CD4-positive, alpha-beta memory T cell (primary cell): ENCODE measurements around the gene TOR2A. TPM values are rescaled to one million over a fixed set of nuclear protein-coding genes. Genes with fewer than 3 reads are reported as not detected.

Source experiments
- CTCF ChIA-PET: fragments of 350-600 bp; sonication (Branson Sonifier 250); formaldehyde crosslinking; loops from one replicate; lab custom pipeline; 2021; ENCODE audit warnings: inconsistent platforms; ENCODE audit not compliant: partially characterized antibody; lab: Charles Lee
- POLR2A ChIA-PET: fragments of 350-600 bp; sonication (Branson Sonifier 250); formaldehyde crosslinking; loops from one replicate; lab custom pipeline; 2021; ENCODE audit not compliant: partially characterized antibody; lab: Charles Lee
- DNase-seq, 5 donors: peaks; one replicate each; pipeline versions ENCODE4 v3.0.0 to v3.0.0-alpha.2; 2020 to 2022; ENCODE audit warnings: mixed read lengths in 1 of 5
- H3K27ac ChIP-seq: one replicate; pipeline ENCODE4 v1.7.0; 2013; ENCODE audit warnings: low read depth, low read length
- H3K27me3 ChIP-seq: 2 replicates; pipeline ENCODE4 v1.7.0; 2013; ENCODE audit warnings: mild to moderate bottlenecking, low read length, moderate library complexity; ENCODE audit not compliant: insufficient read depth
- H3K36me3 ChIP-seq: 2 replicates; pipeline ENCODE4 v1.7.0; 2013; ENCODE audit warnings: mild to moderate bottlenecking, low read length, moderate library complexity; ENCODE audit not compliant: insufficient read depth
- H3K4me1 ChIP-seq: 2 replicates; pipeline ENCODE4 v1.7.0; 2013; ENCODE audit warnings: mild to moderate bottlenecking, low read length, moderate library complexity; ENCODE audit not compliant: insufficient read depth
- H3K4me3 ChIP-seq, 2 donors: one replicate each; pipeline ENCODE4 v1.7.0; 2013; ENCODE audit warnings: low read length in 2 of 2, mild to moderate bottlenecking in 1 of 2
- H3K9me3 ChIP-seq, 2 donors: one replicate each; pipeline ENCODE4 v1.7.0; 2013; ENCODE audit warnings: low read length in 2 of 2, control low read depth in 1 of 2; ENCODE audit not compliant: control insufficient read depth in 1 of 2
- H3K27ac Mint-ChIP-seq, 7 donors: one replicate each; pipeline ENCODE4 v1.8.0; 2020 to 2021; ENCODE audit warnings: mixed read lengths in 7 of 7, mild to moderate bottlenecking in 6 of 7, inconsistent platforms in 3 of 7, moderate library complexity in 3 of 7
- H3K27me3 Mint-ChIP-seq, 2 donors: one replicate each; pipeline ENCODE4 v1.8.0; 2020 to 2021; ENCODE audit warnings: mixed read lengths in 2 of 2
- H3K36me3 Mint-ChIP-seq, 2 donors: one replicate each; pipeline ENCODE4 v1.8.0; 2020 to 2021; ENCODE audit warnings: mixed read lengths in 2 of 2, inconsistent platforms in 1 of 2, mild to moderate bottlenecking in 1 of 2
- H3K4me1 Mint-ChIP-seq, 4 donors: one replicate each; pipeline ENCODE4 v1.8.0; 2020 to 2021; ENCODE audit warnings: mixed read lengths in 4 of 4, mild to moderate bottlenecking in 1 of 4
- H3K4me3 Mint-ChIP-seq, 8 donors: one replicate each; pipeline ENCODE4 v1.8.0; 2020 to 2021; ENCODE audit warnings: mixed read lengths in 8 of 8, mild to moderate bottlenecking in 7 of 8, moderate library complexity in 6 of 8, inconsistent platforms in 3 of 8
- H3K9me3 Mint-ChIP-seq, 8 donors: one replicate each; pipeline ENCODE4 v1.8.0; 2020 to 2021; ENCODE audit warnings: mixed read lengths in 8 of 8, mild to moderate bottlenecking in 5 of 8, inconsistent platforms in 3 of 8, moderate library complexity in 1 of 8
- intact Hi-C: fragments of 100-400 bp; cut with micrococcal nuclease; formaldehyde crosslinking; loops from one replicate; pipeline ENCODE4 v1.15.1; 2023
- polyA plus RNA-seq, 2 donors: library from polyadenylated mRNA; unstranded; fragments of 300-500 nt; fragmentation: Illumina TruSeq; gene quantifications; one replicate each; pipeline ENCODE4 v1.2.3, GENCODE V29; 2021
- total RNA-seq, 2 experiments: library from RNA; stranded (reverse); gene quantifications; one replicate each; pipeline ENCODE4 v1.2.3, GENCODE V29; 2021

Gene TOR2A
- total and polyA plus RNA-seq, 4 experiments from 2014 or later, result 14.3 to 27.1 (median 20.8) TPM

DNA sequence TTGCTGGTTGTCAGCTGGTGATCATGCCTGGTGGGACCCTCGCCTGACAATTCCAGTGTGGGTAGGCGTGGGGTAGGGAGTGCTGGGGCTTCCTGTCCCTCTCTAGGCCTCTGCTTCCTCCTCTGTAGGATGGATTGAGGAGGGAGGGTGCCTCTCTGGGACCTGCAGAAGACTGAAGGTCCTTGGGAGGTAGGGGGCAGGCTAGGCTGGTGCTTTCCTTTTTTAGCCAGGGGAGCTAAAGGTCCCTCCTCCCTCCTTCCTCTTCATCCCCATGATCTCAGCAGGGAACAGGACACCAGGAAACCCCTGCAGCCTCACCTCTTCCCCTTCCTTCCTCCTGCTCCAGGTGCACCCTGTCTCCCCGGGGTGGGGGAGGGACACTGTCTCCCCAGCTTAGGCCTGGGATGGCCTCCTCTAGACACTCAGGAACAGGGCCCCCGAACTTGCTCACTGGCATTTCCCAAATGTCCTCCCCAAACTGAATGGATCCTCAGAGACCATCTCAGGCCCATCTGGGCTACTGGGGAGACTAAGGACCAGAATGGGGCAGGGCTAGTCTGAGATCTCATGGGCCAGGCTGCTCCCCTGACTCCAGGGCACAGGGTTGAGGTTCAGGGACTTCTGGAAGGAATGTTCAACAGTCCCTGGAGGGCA is 35.0 kb upstream of the TOR2A start:
- no peak for DNase-seq
- H3K4me3 ChIP-seq, result peak overlapping the region; percentile 50 to 78
- intact Hi-C loops, result no loop called here
- ChIA-PET POLR2A (interaction anchor here (0.7 to 15.3 kb wide), 12 partner anchors 12 to 211 kb away, joined by 3 to 377 read pairs (median 4); partner anchors contain the start of genes CDK9, EEIG1, SH2D3C and TOR2A), CTCF (interaction anchor here (0.6 to 10.6 kb wide), 8 partner anchors 9 to 181 kb away, joined by 3 to 128 read pairs (median 7); partner anchors contain the start of genes CDK9 and TOR2A)
- H3K4me3 Mint-ChIP-seq, result peak overlapping the region; percentile 78 to 92 (median 88)
- H3K27ac Mint-ChIP-seq, result peak overlapping the region; percentile 92 to 99 (median 98)
- H3K9me3 ChIP-seq, result no peaks in the 10 kb centered on the region
- no peaks in the 10 kb centered on the region for H3K9me3 Mint-ChIP-seq
- H3K36me3 ChIP-seq, result peaks cover 22% of the 10 kb centered on the region
- H3K27ac ChIP-seq, result peak overlapping the region; percentile 97
- peaks cover 17 to 59% of the 10 kb centered on the region in 2 donors for H3K36me3 Mint-ChIP-seq
- H3K4me1 ChIP-seq, result peaks cover 91% of the 10 kb centered on the region
- no peaks in the 10 kb centered on the region for H3K27me3 ChIP-seq
- H3K27me3 Mint-ChIP-seq, result no peaks in the 10 kb centered on the region
- H3K4me1 Mint-ChIP-seq, result peaks cover 45 to 83% (median 68%) of the 10 kb centered on the region in 4 donors

DNA sequence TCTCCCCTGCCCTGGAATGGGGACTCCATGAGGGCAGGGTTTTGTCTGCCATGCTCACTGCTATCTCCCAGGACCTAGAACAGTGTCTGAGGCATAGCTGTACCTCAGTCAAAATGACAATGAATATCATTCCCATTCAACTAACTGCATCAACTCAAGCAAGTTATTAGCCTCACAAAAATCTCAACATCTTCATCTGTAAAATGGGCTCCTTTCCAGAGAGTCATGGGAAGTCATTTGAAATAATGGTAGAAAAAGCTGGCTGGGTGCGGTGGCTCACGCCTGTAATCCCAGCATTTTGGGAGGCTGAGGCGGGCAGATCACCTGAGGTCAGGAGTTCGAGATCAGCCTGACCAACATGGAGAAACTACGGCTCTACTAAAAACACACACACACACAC is 34.0 kb upstream of the TOR2A start:
- H3K27ac ChIP-seq, result peak overlapping the region; percentile 67
- H3K9me3 ChIP-seq, result no peaks in the 10 kb centered on the region
- CTCF ChIA-PET, result interaction anchor here (0.7 to 10.6 kb wide), 7 partner anchors 10 to 180 kb away, joined by 3 to 128 read pairs (median 7); partner anchors contain the start of genes CDK9 and TOR2A
- no peaks in the 10 kb centered on the region for H3K27me3 Mint-ChIP-seq
- H3K4me1 Mint-ChIP-seq, result peaks cover 47 to 86% (median 70%) of the 10 kb centered on the region in 4 donors
- H3K36me3 ChIP-seq, result peaks cover 19% of the 10 kb centered on the region
- DNase-seq, result no peak
- H3K4me3 ChIP-seq, result no peak overlapping the region
- H3K4me1 ChIP-seq, result peaks cover 90% of the 10 kb centered on the region
- H3K27ac Mint-ChIP-seq, result peak overlapping the region; percentile 92 to 99 (median 98)
- POLR2A ChIA-PET, result interaction anchor here (0.7 to 15.3 kb wide), 5 partner anchors 15 to 212 kb away, joined by 3 to 377 read pairs (median 4); partner anchors contain the start of genes CDK9, EEIG1, SH2D3C and TOR2A
- H3K4me3 Mint-ChIP-seq, result peak overlapping the region in 7 of 8 donors; percentile 57 to 79 (median 69)
- peaks cover 18 to 60% of the 10 kb centered on the region in 2 donors for H3K36me3 Mint-ChIP-seq
- intact Hi-C loops, result no loop called here
- no peaks in the 10 kb centered on the region for H3K27me3 ChIP-seq
- no peaks in the 10 kb centered on the region for H3K9me3 Mint-ChIP-seq

DNA sequence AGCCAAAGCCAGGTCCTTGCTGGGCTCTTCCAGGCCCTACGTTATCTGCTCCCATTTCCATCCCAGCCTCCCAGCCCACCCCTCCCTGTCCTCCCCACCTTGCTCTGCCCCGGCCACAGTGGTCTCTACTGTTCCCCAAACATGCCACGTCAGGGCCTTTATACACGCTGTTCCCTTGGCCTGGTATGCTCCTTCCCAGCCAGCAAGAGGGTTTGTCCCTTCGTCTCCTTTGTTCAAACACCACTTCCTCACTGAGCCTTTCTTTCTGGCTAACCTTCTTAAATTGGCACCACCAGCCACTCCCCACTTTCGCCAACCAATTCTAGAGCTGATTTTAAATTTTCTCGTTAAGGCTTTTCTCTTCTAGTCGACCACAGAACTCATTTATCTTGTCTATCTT is 33.6 kb upstream of the TOR2A start:
- POLR2A ChIA-PET, result interaction anchor here (0.6 to 15.3 kb wide), 4 partner anchors 7 to 33 kb away, joined by 3 to 377 read pairs (median 30); partner anchors contain the start of genes CDK9, SH2D3C and TOR2A
- Mint-ChIP-seq H3K27ac (peak overlapping the region; percentile 92 to 99 (median 98)), H3K4me3 (peak overlapping the region in 7 of 8 donors; percentile 57 to 79 (median 69)), H3K4me1 (peaks cover 50 to 87% (median 72%) of the 10 kb centered on the region in 4 donors), H3K9me3 (no peaks in the 10 kb centered on the region), H3K27me3 (no peaks in the 10 kb centered on the region), H3K36me3 (peaks cover 19 to 61% of the 10 kb centered on the region in 2 donors)
- peaks cover 90% of the 10 kb centered on the region for H3K4me1 ChIP-seq
- CTCF ChIA-PET, result interaction anchor here (0.7 to 10.6 kb wide), 7 partner anchors 10 to 152 kb away, joined by 3 to 128 read pairs (median 7); partner anchors contain the start of genes CDK9 and TOR2A
- H3K36me3 ChIP-seq, result peaks cover 15% of the 10 kb centered on the region
- DNase-seq, result no peak
- intact Hi-C loops, result no loop called here
- peak overlapping the region; percentile 67 for H3K27ac ChIP-seq
- H3K9me3 ChIP-seq, result no peaks in the 10 kb centered on the region
- no peak overlapping the region for H3K4me3 ChIP-seq
- H3K27me3 ChIP-seq, result no peaks in the 10 kb centered on the region

DNA sequence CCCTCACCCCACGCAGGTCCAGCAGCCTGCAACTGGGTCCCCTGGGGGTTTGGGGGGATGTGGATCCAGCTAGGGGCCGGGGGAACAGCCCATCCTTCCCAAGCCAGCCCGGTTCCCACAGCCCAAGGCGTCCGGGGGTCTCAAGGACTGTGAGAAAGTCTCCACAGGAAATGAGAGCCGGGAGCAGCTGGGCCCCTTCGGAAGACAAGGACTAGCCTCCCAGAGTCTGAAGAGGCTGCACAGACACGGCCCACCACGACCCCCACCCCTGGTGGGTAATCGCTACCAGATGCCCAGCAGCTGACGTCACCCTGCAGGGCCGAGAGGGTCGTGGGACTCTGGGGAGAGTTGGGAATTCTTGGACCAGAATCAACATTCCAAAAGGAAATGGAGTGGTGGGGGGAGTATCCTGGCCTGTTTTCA is 32.8 kb upstream of the TOR2A start:
- Histone ChIP-seq H3K27ac (peak overlapping the region; percentile 67), H3K9me3 (no peaks in the 10 kb centered on the region), H3K4me1 (peaks cover 83% of the 10 kb centered on the region), H3K4me3 (no peak overlapping the region), H3K36me3 (peaks cover 7% of the 10 kb centered on the region), H3K27me3 (no peaks in the 10 kb centered on the region)
- Mint-ChIP-seq H3K4me3 (peak overlapping the region in 6 of 8 donors; percentile 4 to 88 (median 74)), H3K4me1 (peaks cover 50 to 91% (median 76%) of the 10 kb centered on the region in 4 donors), H3K27me3 (no peaks in the 10 kb centered on the region), H3K27ac (peak overlapping the region; percentile 92 to 98 (median 96)), H3K9me3 (no peaks in the 10 kb centered on the region), H3K36me3 (peaks cover 27 to 63% of the 10 kb centered on the region in 2 donors)
- CTCF ChIA-PET, result interaction anchor here (0.7 to 10.6 kb wide), 7 partner anchors 8 to 148 kb away, joined by 3 to 128 read pairs (median 5); partner anchors contain the start of genes CDK9, FPGS and TOR2A
- POLR2A ChIA-PET, result interaction anchor here (0.8 to 15.3 kb wide), 9 partner anchors 8 to 162 kb away, joined by 3 to 377 read pairs (median 4); partner anchors contain the start of genes CDK9, PIP5KL1, SH2D3C and TOR2A
- DNase-seq, result no peak
- intact Hi-C loops, result no loop called here

DNA sequence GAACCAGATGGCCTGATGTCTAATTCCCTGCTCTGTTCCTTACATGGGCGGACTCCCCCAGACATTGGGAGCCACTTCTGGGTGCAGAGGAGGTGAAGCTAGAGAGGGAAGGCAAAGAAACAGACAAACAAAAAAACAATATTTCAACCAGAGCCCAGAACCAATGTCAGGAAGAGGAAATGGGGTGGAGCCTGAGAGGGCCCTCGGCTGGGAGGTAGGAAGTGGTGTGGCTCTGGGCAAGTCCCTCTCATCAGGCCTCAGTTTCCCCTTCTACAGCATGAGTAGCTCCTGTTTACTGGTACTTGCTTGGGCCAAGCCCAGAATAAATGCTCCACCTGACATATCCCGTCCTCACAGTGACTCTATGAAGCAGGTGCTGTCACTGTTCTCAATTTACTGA is 32.3 kb upstream of the TOR2A start:
- ChIA-PET CTCF (interaction anchor here (0.7 to 10.6 kb wide), 9 partner anchors 9 to 179 kb away, joined by 3 to 128 read pairs (median 6); partner anchors contain the start of genes CDK9, FPGS and TOR2A), POLR2A (interaction anchor here (0.8 to 15.3 kb wide), 12 partner anchors 9 to 163 kb away, joined by 3 to 377 read pairs (median 4); partner anchors contain the start of genes CDK9, PIP5KL1, SH2D3C and TOR2A)
- H3K4me1 Mint-ChIP-seq, result peaks cover 55 to 96% (median 80%) of the 10 kb centered on the region in 4 donors
- H3K9me3 ChIP-seq, result no peaks in the 10 kb centered on the region
- peak overlapping the region; percentile 88 to 98 (median 94) for H3K27ac Mint-ChIP-seq
- peaks cover 78% of the 10 kb centered on the region for H3K4me1 ChIP-seq
- peak overlapping the region; percentile 67 for H3K27ac ChIP-seq
- H3K4me3 ChIP-seq, result no peak overlapping the region
- no peaks in the 10 kb centered on the region for H3K9me3 Mint-ChIP-seq
- H3K4me3 Mint-ChIP-seq, result peak overlapping the region in 7 of 8 donors; percentile 27 to 88 (median 74)
- peaks cover 5% of the 10 kb centered on the region for H3K36me3 ChIP-seq
- peaks cover 31 to 64% of the 10 kb centered on the region in 2 donors for H3K36me3 Mint-ChIP-seq
- DNase-seq, result no peak
- no peaks in the 10 kb centered on the region for H3K27me3 Mint-ChIP-seq
- no peaks in the 10 kb centered on the region for H3K27me3 ChIP-seq
- intact Hi-C loops, result no loop called here

DNA sequence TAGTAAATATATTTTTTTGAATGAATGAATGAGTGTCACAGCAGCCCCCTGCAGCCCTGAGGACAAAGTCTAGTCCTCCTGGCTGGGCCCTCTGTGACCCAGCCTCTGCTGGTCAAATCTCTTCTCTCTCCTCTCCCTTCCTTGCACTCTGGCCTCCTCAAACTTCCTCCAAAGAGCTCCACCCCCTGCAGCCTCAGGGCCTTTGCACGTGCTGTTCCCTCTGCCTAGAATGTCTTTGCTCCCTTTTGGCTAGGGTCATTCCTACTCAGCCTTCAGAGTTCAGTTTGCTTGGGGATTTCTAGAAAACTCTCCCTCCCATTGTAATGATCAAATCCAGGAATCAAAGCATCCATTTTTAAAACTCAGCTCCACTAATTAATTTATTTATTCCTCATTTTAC is 30.3 kb upstream of the TOR2A start:
- H3K9me3 ChIP-seq, result no peaks in the 10 kb centered on the region
- H3K36me3 ChIP-seq, result peaks cover 11% of the 10 kb centered on the region
- peak overlapping the region; percentile 67 for H3K27ac ChIP-seq
- no peak overlapping the region for H3K4me3 ChIP-seq
- Mint-ChIP-seq H3K4me3 (peak overlapping the region in 2 of 8 donors; percentile 22 to 38), H3K27me3 (no peaks in the 10 kb centered on the region), H3K27ac (peak overlapping the region; percentile 36 to 98 (median 79)), H3K9me3 (no peaks in the 10 kb centered on the region), H3K4me1 (peaks cover 47 to 80% (median 68%) of the 10 kb centered on the region in 4 donors), H3K36me3 (peaks cover 33 to 57% of the 10 kb centered on the region in 2 donors)
- no peak for DNase-seq
- intact Hi-C loops, result no loop called here
- no peaks in the 10 kb centered on the region for H3K27me3 ChIP-seq
- ChIA-PET CTCF (interaction anchor here (0.8 to 10.6 kb wide), 8 partner anchors 19 to 177 kb away, joined by 3 to 128 read pairs (median 6); partner anchors contain the start of genes CDK9 and TOR2A), POLR2A (interaction anchor here (1.0 to 15.3 kb wide), 6 partner anchors 11 to 172 kb away, joined by 3 to 377 read pairs (median 6); partner anchors contain the start of genes CDK9, DPM2, FPGS and SH2D3C)
- H3K4me1 ChIP-seq, result peaks cover 67% of the 10 kb centered on the region
